ENCODE measurements around the gene ZNF550. TPM values are rescaled to one million over a fixed set of nuclear protein-coding genes. Genes with fewer than 3 reads are reported as not detected.
A peak's percentile ranks its signal among the peaks of the same experiment; 100 is the strongest.

ZNF550 gene
- total and polyA plus RNA-seq, 10 of the 15 experiments (the other 5 are each of a cell fraction or from before 2014, with no cell fraction given): 2.6 to 14.0 (median 7.4) TPM

DNA sequence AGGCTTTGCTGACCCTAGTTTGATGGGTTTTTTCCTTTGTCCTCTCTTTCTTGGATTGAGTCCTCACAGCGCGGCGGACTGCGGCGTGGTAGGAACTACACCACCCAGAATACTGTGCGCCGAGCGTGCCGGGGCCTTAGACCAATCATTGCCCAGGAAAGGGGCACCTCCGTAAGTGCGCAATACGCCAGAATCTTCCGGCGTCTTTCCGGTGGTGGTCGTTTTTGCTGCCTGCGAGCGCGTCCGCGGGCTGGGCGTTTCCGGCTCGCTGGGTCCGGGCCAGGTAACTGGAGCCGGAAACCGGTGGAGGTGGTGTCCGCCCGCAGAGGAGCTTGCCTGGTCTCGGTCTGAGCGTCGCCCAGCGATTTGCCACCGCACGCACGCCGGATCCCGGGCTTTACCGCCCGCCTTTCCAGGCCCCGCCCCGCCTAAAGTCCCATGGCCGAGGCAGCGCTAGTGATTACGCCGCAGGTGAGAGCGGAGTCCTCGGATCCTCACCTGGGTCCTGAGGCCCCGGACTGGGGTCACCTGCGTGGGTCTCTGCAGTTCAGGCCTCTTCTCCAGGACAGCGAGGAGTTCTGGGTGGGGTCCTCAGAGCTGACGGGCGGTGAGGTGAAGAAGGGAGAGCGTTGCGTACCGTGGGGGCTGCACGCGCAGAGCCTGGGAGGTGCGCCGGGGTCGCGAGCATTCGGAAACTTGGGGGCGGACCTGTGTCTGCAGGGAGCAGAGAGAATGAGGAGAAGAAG, 32.4 kb downstream of the ZNF550 start, which contains the start of gene ZNF549 (continued):
- TF ChIP-seq RELB (IDR thresholded peaks at IDR 0.05; ENCODE audit: low read depth): peak; percentile 43; the same call in 1 of the 2 replicates
- peak; percentile 88 for TF ChIP-seq HCFC1 (IDR thresholded peaks at IDR 0.05; ENCODE audit: low read length)
- peak; percentile 63; the same call in 1 of the 2 replicates for TF ChIP-seq NBN (IDR thresholded peaks at IDR 0.05)
- no peak for TF ChIP-seq FOS (IDR thresholded peaks at IDR 0.05; ENCODE audit: borderline replicate concordance, extremely low read depth, insufficient read length)
- TF ChIP-seq ASH2L (IDR thresholded peaks at IDR 0.05; ENCODE audit: borderline replicate concordance, low read depth): no peak
- TF ChIP-seq BRCA1 (IDR thresholded peaks at IDR 0.05; ENCODE audit: low read depth, low read length): no peak
- TF ChIP-seq, protein P1, sequence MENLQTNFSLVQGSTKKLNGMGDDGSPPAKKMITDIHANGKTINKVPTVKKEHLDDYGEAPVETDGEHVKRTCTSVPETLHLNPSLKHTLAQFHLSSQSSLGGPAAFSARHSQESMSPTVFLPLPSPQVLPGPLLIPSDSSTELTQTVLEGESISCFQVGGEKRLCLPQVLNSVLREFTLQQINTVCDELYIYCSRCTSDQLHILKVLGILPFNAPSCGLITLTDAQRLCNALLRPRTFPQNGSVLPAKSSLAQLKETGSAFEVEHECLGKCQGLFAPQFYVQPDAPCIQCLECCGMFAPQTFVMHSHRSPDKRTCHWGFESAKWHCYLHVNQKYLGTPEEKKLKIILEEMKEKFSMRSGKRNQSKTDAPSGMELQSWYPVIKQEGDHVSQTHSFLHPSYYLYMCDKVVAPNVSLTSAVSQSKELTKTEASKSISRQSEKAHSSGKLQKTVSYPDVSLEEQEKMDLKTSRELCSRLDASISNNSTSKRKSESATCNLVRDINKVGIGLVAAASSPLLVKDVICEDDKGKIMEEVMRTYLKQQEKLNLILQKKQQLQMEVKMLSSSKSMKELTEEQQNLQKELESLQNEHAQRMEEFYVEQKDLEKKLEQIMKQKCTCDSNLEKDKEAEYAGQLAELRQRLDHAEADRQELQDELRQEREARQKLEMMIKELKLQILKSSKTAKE (IDR thresholded peaks at IDR 0.05; ENCODE audit: low read depth, poor library complexity, severe bottlenecking): no peak
- TF ChIP-seq CHD4 (IDR thresholded peaks at IDR 0.05): no peak
- peak; percentile 89 for TF ChIP-seq GABPA (IDR thresholded peaks at IDR 0.05; ENCODE audit: low read depth)
- no peak for TF ChIP-seq ESRRA (IDR thresholded peaks at IDR 0.05; ENCODE audit: low read length)
- TF ChIP-seq, protein P2, sequence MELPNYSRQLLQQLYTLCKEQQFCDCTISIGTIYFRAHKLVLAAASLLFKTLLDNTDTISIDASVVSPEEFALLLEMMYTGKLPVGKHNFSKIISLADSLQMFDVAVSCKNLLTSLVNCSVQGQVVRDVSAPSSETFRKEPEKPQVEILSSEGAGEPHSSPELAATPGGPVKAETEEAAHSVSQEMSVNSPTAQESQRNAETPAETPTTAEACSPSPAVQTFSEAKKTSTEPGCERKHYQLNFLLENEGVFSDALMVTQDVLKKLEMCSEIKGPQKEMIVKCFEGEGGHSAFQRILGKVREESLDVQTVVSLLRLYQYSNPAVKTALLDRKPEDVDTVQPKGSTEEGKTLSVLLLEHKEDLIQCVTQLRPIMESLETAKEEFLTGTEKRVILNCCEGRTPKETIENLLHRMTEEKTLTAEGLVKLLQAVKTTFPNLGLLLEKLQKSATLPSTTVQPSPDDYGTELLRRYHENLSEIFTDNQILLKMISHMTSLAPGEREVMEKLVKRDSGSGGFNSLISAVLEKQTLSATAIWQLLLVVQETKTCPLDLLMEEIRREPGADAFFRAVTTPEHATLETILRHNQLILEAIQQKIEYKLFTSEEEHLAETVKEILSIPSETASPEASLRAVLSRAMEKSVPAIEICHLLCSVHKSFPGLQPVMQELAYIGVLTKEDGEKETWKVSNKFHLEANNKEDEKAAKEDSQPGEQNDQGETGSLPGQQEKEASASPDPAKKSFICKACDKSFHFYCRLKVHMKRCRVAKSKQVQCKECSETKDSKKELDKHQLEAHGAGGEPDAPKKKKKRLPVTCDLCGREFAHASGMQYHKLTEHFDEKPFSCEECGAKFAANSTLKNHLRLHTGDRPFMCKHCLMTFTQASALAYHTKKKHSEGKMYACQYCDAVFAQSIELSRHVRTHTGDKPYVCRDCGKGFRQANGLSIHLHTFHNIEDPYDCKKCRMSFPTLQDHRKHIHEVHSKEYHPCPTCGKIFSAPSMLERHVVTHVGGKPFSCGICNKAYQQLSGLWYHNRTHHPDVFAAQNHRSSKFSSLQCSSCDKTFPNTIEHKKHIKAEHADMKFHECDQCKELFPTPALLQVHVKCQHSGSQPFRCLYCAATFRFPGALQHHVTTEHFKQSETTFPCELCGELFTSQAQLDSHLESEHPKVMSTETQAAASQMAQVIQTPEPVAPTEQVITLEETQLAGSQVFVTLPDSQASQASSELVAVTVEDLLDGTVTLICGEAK (IDR thresholded peaks at IDR 0.05; ENCODE audit: borderline replicate concordance): peak; percentile 96
- TF ChIP-seq JUND (IDR thresholded peaks at IDR 0.05; ENCODE audit: low read depth, low read length): no peak
- TF ChIP-seq RELA (IDR thresholded peaks at IDR 0.05; ENCODE audit: borderline replicate concordance, partially characterized antibody): no peak
- no peak for TF ChIP-seq EP300 (IDR thresholded peaks at IDR 0.05; ENCODE audit: borderline replicate concordance in 1 of 2, control insufficient read depth in 1 of 2, low read depth in 2 of 2, low read length in 2 of 2)
- peak; percentile 49; the same call in 1 of the 2 replicates for TF ChIP-seq TAF1 (IDR thresholded peaks at IDR 0.05; ENCODE audit: borderline replicate concordance, low read depth, low read length)
- TF ChIP-seq, protein P3, sequence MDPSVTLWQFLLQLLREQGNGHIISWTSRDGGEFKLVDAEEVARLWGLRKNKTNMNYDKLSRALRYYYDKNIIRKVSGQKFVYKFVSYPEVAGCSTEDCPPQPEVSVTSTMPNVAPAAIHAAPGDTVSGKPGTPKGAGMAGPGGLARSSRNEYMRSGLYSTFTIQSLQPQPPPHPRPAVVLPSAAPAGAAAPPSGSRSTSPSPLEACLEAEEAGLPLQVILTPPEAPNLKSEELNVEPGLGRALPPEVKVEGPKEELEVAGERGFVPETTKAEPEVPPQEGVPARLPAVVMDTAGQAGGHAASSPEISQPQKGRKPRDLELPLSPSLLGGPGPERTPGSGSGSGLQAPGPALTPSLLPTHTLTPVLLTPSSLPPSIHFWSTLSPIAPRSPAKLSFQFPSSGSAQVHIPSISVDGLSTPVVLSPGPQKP (IDR thresholded peaks at IDR 0.05; ENCODE audit: low read depth, low read length): peak; percentile 81
